Effector memory CD4-positive, alpha-beta T cell (primary cell): ENCODE results near the gene KRTAP16-1.
"Not testable (repeated sequence)": the region's sequence is repeated elsewhere in the genome, so short reads cannot be mapped to it uniquely, and the experiment has no call there.

Source experiments
- DNase-seq, 3 donors: peaks; one replicate each; pipeline ENCODE4 v3.0.0-alpha.2; 2020
- H3K27ac ChIP-seq: 2 replicates; pipeline ENCODE4 v1.7.0; 2013; ENCODE audit warnings: mild to moderate bottlenecking, low read length, moderate library complexity; ENCODE audit not compliant: insufficient read depth, poor library complexity, severe bottlenecking
- H3K27me3 ChIP-seq: replicated peaks from 2 replicates; pipeline ENCODE4 v1.7.0; 2013; ENCODE audit warnings: mild to moderate bottlenecking, low read length; ENCODE audit not compliant: insufficient read depth, control insufficient read depth, poor library complexity, severe bottlenecking
- H3K36me3 ChIP-seq: 2 replicates; pipeline ENCODE4 v1.7.0; 2013; ENCODE audit warnings: mild to moderate bottlenecking, low read length, moderate library complexity; ENCODE audit not compliant: control insufficient read depth, insufficient read depth
- H3K4me1 ChIP-seq: 2 replicates; pipeline ENCODE4 v1.7.0; 2013; ENCODE audit warnings: low read length, mild to moderate bottlenecking; ENCODE audit not compliant: control insufficient read depth, insufficient read depth, poor library complexity, severe bottlenecking
- H3K4me3 ChIP-seq: 2 replicates; pipeline ENCODE4 v1.7.0; 2013; ENCODE audit warnings: low read length, low read depth, mild to moderate bottlenecking; ENCODE audit not compliant: insufficient read depth, poor library complexity, severe bottlenecking
- H3K9me3 ChIP-seq: 2 replicates; pipeline ENCODE4 v1.7.0; 2013; ENCODE audit warnings: mild to moderate bottlenecking, low read length, moderate library complexity; ENCODE audit not compliant: control insufficient read depth

Gene KRTAP16-1

GRCh38 chr17:41278176-41278955, 30.7 kb downstream of the KRTAP16-1 start:
- H3K36me3 ChIP-seq = no peaks in the 10 kb centered on the region
- H3K27me3 ChIP-seq = no peaks in the 10 kb centered on the region
- no peaks in the 10 kb centered on the region for H3K9me3 ChIP-seq
- no peak overlapping the region for H3K4me3 ChIP-seq
- no peak overlapping the region for H3K27ac ChIP-seq
- H3K4me1 ChIP-seq = no peaks in the 10 kb centered on the region
- DNase-seq = no peak

- H3K9me3 ChIP-seq, DNase-seq, H3K4me1 ChIP-seq, H3K27ac ChIP-seq, H3K4me3 ChIP-seq, H3K27me3 ChIP-seq, H3K36me3 ChIP-seq: not testable (repeated sequence)
Measured at GRCh38 chr17:41275648-41276190, 33.4 kb downstream of the KRTAP16-1 start, which contains the start of gene KRTAP9-7. TSS of gene KRTAP9-7 (plus strand) at chr17:41275698. CDS start at chr17:41275698, 0 bp downstream.

GRCh38 chr17:41271858-41272257, 37.3 kb downstream of the KRTAP16-1 start:
- Histone ChIP-seq H3K9me3 (no peaks in the 10 kb centered on the region), H3K27me3 (no peaks in the 10 kb centered on the region), H3K4me3 (no peak overlapping the region), H3K4me1 (no peaks in the 10 kb centered on the region), H3K27ac (no peak overlapping the region), H3K36me3 (no peaks in the 10 kb centered on the region)
- no peak for DNase-seq

GRCh38 chr17:41271323-41271722, 37.8 kb downstream of the KRTAP16-1 start:
- not testable (repeated sequence) for H3K36me3 ChIP-seq, H3K9me3 ChIP-seq, H3K27me3 ChIP-seq, H3K4me1 ChIP-seq, DNase-seq, H3K4me3 ChIP-seq, H3K27ac ChIP-seq

GRCh38 chr17:41267711-41268110, 41.4 kb downstream of the KRTAP16-1 start:
- no peak overlapping the region for H3K4me3 ChIP-seq
- no peaks in the 10 kb centered on the region for H3K4me1 ChIP-seq
- no peak for DNase-seq
- no peak overlapping the region for H3K27ac ChIP-seq
- no peaks in the 10 kb centered on the region for H3K36me3 ChIP-seq
- no peaks in the 10 kb centered on the region for H3K27me3 ChIP-seq
- H3K9me3 ChIP-seq = no peaks in the 10 kb centered on the region

- no peaks in the 10 kb centered on the region for H3K36me3 ChIP-seq
- no peaks in the 10 kb centered on the region for H3K9me3 ChIP-seq
- no peak for DNase-seq
- no peaks in the 10 kb centered on the region for H3K27me3 ChIP-seq
- no peak within 1 kb of the TSS for H3K4me3 ChIP-seq
- no peaks in the 10 kb centered on the region for H3K4me1 ChIP-seq
- no peak within 1 kb of the TSS for H3K27ac ChIP-seq
Measured at GRCh38 chr17:41265078-41265477, 44.0 kb downstream of the KRTAP16-1 start, which contains the start of gene KRTAP9-6. TSS of gene KRTAP9-6 (plus strand) at chr17:41265378. CDS start at chr17:41265378, 0 bp downstream.

GRCh38 chr17:41264599-41264998, 44.5 kb downstream of the KRTAP16-1 start:
- H3K4me3 ChIP-seq = no peak overlapping the region
- H3K27me3 ChIP-seq = no peaks in the 10 kb centered on the region
- H3K9me3 ChIP-seq = no peaks in the 10 kb centered on the region
- no peaks in the 10 kb centered on the region for H3K4me1 ChIP-seq
- H3K36me3 ChIP-seq = no peaks in the 10 kb centered on the region
- no peak for DNase-seq
- no peak overlapping the region for H3K27ac ChIP-seq

GRCh38 chr17:41263212-41263611, 45.9 kb downstream of the KRTAP16-1 start:
- Histone ChIP-seq H3K4me3 (no peak overlapping the region), H3K9me3 (no peaks in the 10 kb centered on the region), H3K4me1 (no peaks in the 10 kb centered on the region), H3K27me3 (no peaks in the 10 kb centered on the region), H3K27ac (no peak overlapping the region), H3K36me3 (no peaks in the 10 kb centered on the region)
- DNase-seq = no peak

GRCh38 chr17:41258406-41258805, 50.7 kb downstream of the KRTAP16-1 start:
- Histone ChIP-seq H3K27ac (no peak overlapping the region), H3K9me3 (no peaks in the 10 kb centered on the region), H3K4me1 (no peaks in the 10 kb centered on the region), H3K4me3 (no peak overlapping the region), H3K36me3 (no peaks in the 10 kb centered on the region), H3K27me3 (no peaks in the 10 kb centered on the region)
- no peak for DNase-seq
